SU-DHL-6 (cell line): ENCODE results near the gene SLC24A3.

Source experiments
- H2AFZ ChIP-seq: fragments of 200-600 bp; sonication (generic); 2 replicates; pipeline ENCODE4 v1.6.1; 2014; ENCODE audit warnings: low read depth, mild to moderate bottlenecking, moderate library complexity, mixed read lengths, antibody characterized with exemption, low read length; ENCODE audit not compliant: severe bottlenecking
- H3F3A ChIP-seq: fragments of 200-600 bp; shearing (Covaris generic); 2 replicates; pipeline ENCODE4 v1.6.0; 2016; ENCODE audit warnings: antibody characterized with exemption, mild to moderate bottlenecking; ENCODE audit not compliant: insufficient read depth
- H3K27ac ChIP-seq: fragments of 200-600 bp; sonication (generic); 2 replicates; pipeline ENCODE4 v1.5.1; 2016; ENCODE audit warnings: low read depth, mild to moderate bottlenecking, low read length, moderate library complexity, mixed read lengths
- H3K27me3 ChIP-seq: fragments of 200-600 bp; sonication (generic), shearing (Covaris generic); 2 replicates; pipeline ENCODE4 v1.6.0; 2014; ENCODE audit warnings: mild to moderate bottlenecking, low read length
- H3K36me3 ChIP-seq: fragments of 200-600 bp; sonication (generic); 2 replicates; pipeline ENCODE4 v1.6.1; 2014; ENCODE audit warnings: mild to moderate bottlenecking, low read length, mixed read lengths
- H3K4me2 ChIP-seq: fragments of 300-600, 200-600 bp; shearing (Covaris generic), sonication (generic); 2 replicates; pipeline ENCODE4 v1.6.0; 2014; ENCODE audit warnings: low read length, low read depth, mild to moderate bottlenecking; ENCODE audit not compliant: poor library complexity, severe bottlenecking
- H3K4me3 ChIP-seq: fragments of 200-600 bp; sonication (generic); 2 replicates; pipeline ENCODE4 v1.5.1; 2014; ENCODE audit warnings: antibody characterized with exemption, low read length, mild to moderate bottlenecking, mixed read lengths; ENCODE audit not compliant: insufficient read depth, poor library complexity, severe bottlenecking
- H3K79me2 ChIP-seq: fragments of 200-600 bp; sonication (generic); 2 replicates; pipeline ENCODE4 v1.6.1; 2014; ENCODE audit warnings: mild to moderate bottlenecking, low read length, moderate library complexity; ENCODE audit not compliant: insufficient read depth
- H3K9ac ChIP-seq: fragments of 200-600 bp; sonication (generic); 2 replicates; pipeline ENCODE4 v1.7.0; 2014; ENCODE audit warnings: mild to moderate bottlenecking, low read length
- H3K9me2 ChIP-seq: fragments of 200-600 bp; sonication (generic); replicated peaks from 2 replicates; pipeline ENCODE4 v1.6.1; 2014; ENCODE audit warnings: low read length; ENCODE audit not compliant: insufficient read depth
- H3K9me3 ChIP-seq: fragments of 200-600 bp; sonication (generic); 2 replicates; pipeline ENCODE4 v1.6.1; 2014; ENCODE audit warnings: low read length, mixed read lengths; ENCODE audit not compliant: insufficient read depth
- H4K20me1 ChIP-seq: fragments of 200-600 bp; sonication (generic); 2 replicates; pipeline ENCODE4 v1.6.1; 2014; ENCODE audit warnings: low read depth, mild to moderate bottlenecking, antibody characterized with exemption, low read length, moderate library complexity, mixed read lengths
- CTCF ChIP-seq: fragments of 200-600 bp; sonication (generic); IDR thresholded peaks from one replicate; pipeline ENCODE4 v1.5.1; 2017; ENCODE audit warnings: antibody characterized with exemption, mild to moderate bottlenecking, low read length, moderate library complexity; ENCODE audit not compliant: insufficient read depth, poor library complexity, severe bottlenecking
- EZH2phosphoT487 ChIP-seq: fragments of 200-600 bp; sonication (generic), shearing (Covaris generic); conservative IDR thresholded peaks from 2 replicates; pipeline ENCODE4 v1.6.1; 2018; ENCODE audit warnings: mild to moderate bottlenecking, antibody characterized with exemption, low read length, moderate library complexity, mixed read lengths

SLC24A3 gene

GRCh38 chr20:19531446-19531845 lies 319.0 kb downstream of the SLC24A3 start:
- Histone ChIP-seq H3K36me3 (no peaks in the 10 kb centered on the region), H3K79me2 (no peaks in the 10 kb centered on the region), H3K27me3 (no peaks in the 10 kb centered on the region), H4K20me1 (no peaks in the 10 kb centered on the region), H3K9me3 (no peaks in the 10 kb centered on the region), H3K27ac (no peak overlapping the region), H3K4me3 (no peak overlapping the region), H3K9ac (no peak overlapping the region), H3F3A (no peaks in the 10 kb centered on the region), H3K4me2 (no peak overlapping the region), H3K9me2 (no peaks in the 10 kb centered on the region), H2AFZ (no peak overlapping the region)
- TF ChIP-seq EZH2phosphoT487 = no peak
- no peak for TF ChIP-seq CTCF

- Histone ChIP-seq H4K20me1 (no peaks in the 10 kb centered on the region), H3K9ac (no peak overlapping the region), H3K4me3 (no peak overlapping the region), H3K36me3 (no peaks in the 10 kb centered on the region), H3K9me3 (no peaks in the 10 kb centered on the region), H3F3A (no peaks in the 10 kb centered on the region), H3K79me2 (no peaks in the 10 kb centered on the region), H3K27ac (no peak overlapping the region), H3K9me2 (no peaks in the 10 kb centered on the region), H2AFZ (no peak overlapping the region), H3K27me3 (no peaks in the 10 kb centered on the region), H3K4me2 (no peak overlapping the region)
- no peak for TF ChIP-seq EZH2phosphoT487
- TF ChIP-seq CTCF = no peak
These were observed 326.1 kb downstream of the SLC24A3 start for GRCh38 chr20:19538556-19538955.

GRCh38 chr20:19539191-19539590 lies 326.7 kb downstream of the SLC24A3 start:
- Histone ChIP-seq H3K9ac (no peak overlapping the region), H3K27ac (no peak overlapping the region), H3K9me2 (no peaks in the 10 kb centered on the region), H3K27me3 (no peaks in the 10 kb centered on the region), H3K9me3 (no peaks in the 10 kb centered on the region), H3K4me3 (no peak overlapping the region), H3F3A (no peaks in the 10 kb centered on the region), H3K36me3 (no peaks in the 10 kb centered on the region), H2AFZ (no peak overlapping the region), H3K79me2 (no peaks in the 10 kb centered on the region), H3K4me2 (no peak overlapping the region), H4K20me1 (no peaks in the 10 kb centered on the region)
- no peak for TF ChIP-seq CTCF
- TF ChIP-seq EZH2phosphoT487 = no peak
